Keratinocyte (primary cell): ENCODE measurements around the gene FAIM.
"Not testable (repeated sequence)": the region's sequence is repeated elsewhere in the genome, so short reads cannot be mapped to it uniquely, and the experiment has no call there.

Source experiments
- EZH2 ChIP-seq: IDR thresholded peaks from one replicate; pipeline ENCODE4 v1.6.1; 2012; ENCODE audit warnings: inconsistent platforms, mild to moderate bottlenecking, low read length, moderate library complexity
- TF ChIP-seq, protein P1 (sequence below), 3 experiments: IDR thresholded peaks in 1 of 3; conservative IDR thresholded peaks in 1 of 3; optimal IDR thresholded peaks in 1 of 3; 2 replicates in 2 of 3; 3 replicates in 1 of 3; pipeline versions ENCODE3 to v1.5.1; 2011; ENCODE audit warnings: low read length in 3 of 3, mild to moderate bottlenecking in 3 of 3, moderate library complexity in 2 of 3, control low read depth in 1 of 3, inconsistent platforms in 1 of 3; ENCODE audit not compliant: insufficient read depth in 2 of 3; ENCODE audit errors: extremely low read depth in 1 of 3

DNA sequence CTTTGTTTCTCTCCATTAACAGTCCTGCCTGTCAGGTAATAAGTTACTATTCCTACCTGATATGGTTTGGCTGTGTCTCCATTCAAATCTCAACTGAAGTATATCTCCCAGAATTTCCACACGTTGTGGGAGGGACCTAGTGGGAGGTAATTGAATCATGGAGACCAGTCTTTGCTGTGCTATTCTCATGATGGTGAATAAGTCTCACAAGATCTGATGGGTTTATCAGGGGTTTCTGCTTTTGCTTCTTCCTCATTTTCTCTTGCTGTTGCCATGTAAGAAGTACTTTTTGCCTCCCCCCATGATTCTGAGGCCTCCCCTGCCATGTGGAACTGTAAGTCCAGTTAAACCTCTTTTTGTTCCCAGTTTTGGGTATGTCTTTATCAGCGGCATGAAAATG is 6.9 kb upstream of the FAIM start:
- TF ChIP-seq, protein P1, sequence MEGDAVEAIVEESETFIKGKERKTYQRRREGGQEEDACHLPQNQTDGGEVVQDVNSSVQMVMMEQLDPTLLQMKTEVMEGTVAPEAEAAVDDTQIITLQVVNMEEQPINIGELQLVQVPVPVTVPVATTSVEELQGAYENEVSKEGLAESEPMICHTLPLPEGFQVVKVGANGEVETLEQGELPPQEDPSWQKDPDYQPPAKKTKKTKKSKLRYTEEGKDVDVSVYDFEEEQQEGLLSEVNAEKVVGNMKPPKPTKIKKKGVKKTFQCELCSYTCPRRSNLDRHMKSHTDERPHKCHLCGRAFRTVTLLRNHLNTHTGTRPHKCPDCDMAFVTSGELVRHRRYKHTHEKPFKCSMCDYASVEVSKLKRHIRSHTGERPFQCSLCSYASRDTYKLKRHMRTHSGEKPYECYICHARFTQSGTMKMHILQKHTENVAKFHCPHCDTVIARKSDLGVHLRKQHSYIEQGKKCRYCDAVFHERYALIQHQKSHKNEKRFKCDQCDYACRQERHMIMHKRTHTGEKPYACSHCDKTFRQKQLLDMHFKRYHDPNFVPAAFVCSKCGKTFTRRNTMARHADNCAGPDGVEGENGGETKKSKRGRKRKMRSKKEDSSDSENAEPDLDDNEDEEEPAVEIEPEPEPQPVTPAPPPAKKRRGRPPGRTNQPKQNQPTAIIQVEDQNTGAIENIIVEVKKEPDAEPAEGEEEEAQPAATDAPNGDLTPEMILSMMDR (optimal IDR thresholded peaks at IDR 0.05 in 1 of 3, IDR thresholded peaks at IDR 0.05 in 1 of 3, conservative IDR thresholded peaks at IDR 0.05 in 1 of 3; ENCODE audit: extremely low read depth in 1 of 3, insufficient read depth in 2 of 3, low read length in 3 of 3), result not testable (repeated sequence)
- TF ChIP-seq EZH2, result not testable (repeated sequence)
